ENCODE data around the gene EMID1. TPM values are rescaled to one million over a fixed set of nuclear protein-coding genes. Genes with fewer than 3 reads are reported as not detected.

The EMID1 gene
- polyA plus RNA-seq, 1 of the 3 experiments (the other 2 are of a cell fraction), result 1.1 TPM

DNA sequence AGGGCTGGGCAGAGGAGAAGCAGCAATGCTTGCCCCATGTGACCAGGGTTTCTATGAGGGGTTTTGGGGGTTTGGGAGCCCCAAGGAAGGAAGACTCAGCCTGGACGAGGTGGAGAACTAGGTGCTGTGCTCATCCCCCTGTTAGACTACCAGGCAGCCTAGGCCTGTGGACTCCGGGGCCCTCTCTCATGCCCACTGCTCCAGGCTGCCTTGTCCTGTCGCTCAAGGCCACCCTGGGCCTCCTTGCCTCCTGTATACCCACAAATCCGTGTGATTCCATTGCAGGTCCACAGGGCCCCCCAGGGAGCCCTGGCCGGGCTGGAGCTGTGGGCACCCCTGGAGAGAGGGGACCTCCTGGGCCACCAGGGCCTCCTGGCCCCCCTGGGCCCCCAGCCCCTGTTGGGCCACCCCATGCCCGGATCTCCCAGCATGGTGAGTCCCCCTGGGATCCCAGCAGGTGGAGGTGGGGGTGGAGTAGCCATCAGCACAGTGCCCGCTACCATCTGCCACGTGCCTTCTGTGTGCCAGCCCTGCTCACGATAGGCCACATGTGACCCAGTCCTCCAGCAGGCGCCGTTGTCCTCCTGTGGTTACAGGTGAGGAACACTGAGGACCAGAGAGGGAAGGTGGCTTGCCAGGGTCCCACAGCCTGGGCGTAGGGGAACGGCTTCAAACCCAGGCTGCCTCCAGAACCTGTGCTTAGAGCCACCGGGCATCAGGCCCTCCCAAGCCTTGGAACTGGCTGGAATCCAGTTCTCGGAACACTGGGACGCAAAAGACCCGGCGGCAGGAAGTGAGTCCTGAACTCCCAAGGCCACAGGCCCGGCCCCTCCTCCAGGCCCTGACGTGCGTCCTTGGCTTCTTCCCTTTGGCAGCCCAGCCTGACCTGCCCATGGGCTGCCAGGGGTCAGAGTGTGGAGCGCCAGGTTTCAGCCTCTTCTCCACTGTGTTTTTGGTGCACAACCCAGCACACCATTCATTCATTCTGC is 26.6 kb downstream of the EMID1 start:
- Histone ChIP-seq H3K36me3 (replicated peaks in 1 of 2; ENCODE audit: control insufficient read depth in 1 of 2, insufficient read depth in 2 of 2, low read length in 1 of 2) (no peaks in the 10 kb centered on the region), H3K4me2 (no peak overlapping the region), H3K4me3 (ENCODE audit: low read depth in 2 of 2, low read length in 1 of 2) (no peak overlapping the region), H2AFZ (ENCODE audit: low read depth) (no peak overlapping the region), H3K9me2 (no peaks in the 10 kb centered on the region), H3K4me1 (ENCODE audit: control insufficient read depth in 1 of 2, insufficient read depth in 2 of 2, low read depth in 1 of 2, low read length in 1 of 2) (no peaks in the 10 kb centered on the region), H3F3A (replicated peaks; ENCODE audit: insufficient read depth) (no peaks in the 10 kb centered on the region), H3K9me3 (no peaks in the 10 kb centered on the region), H4K20me1 (ENCODE audit: insufficient read depth) (no peaks in the 10 kb centered on the region), H3K9ac (no peak overlapping the region), H3K79me2 (ENCODE audit: insufficient read depth) (no peaks in the 10 kb centered on the region), H3K27me3 (ENCODE audit: insufficient read depth) (no peaks in the 10 kb centered on the region), H3K27ac (ENCODE audit: low read depth in 2 of 2, low read length in 1 of 2) (no peak overlapping the region)
- 63% methylated on average over 6 of the region's 22 CpGs for WGBS (ENCODE audit: low lambda C conversion rate)
- ChIA-PET POLR2A (no interaction called here), CTCF (interaction anchor here (1.0 to 6.8 kb wide), 3 partner anchors 13 to 78 kb away, joined by 3 to 42 read pairs (median 3); no protein-coding TSS in a partner anchor)
- TF ChIP-seq, protein P1, sequence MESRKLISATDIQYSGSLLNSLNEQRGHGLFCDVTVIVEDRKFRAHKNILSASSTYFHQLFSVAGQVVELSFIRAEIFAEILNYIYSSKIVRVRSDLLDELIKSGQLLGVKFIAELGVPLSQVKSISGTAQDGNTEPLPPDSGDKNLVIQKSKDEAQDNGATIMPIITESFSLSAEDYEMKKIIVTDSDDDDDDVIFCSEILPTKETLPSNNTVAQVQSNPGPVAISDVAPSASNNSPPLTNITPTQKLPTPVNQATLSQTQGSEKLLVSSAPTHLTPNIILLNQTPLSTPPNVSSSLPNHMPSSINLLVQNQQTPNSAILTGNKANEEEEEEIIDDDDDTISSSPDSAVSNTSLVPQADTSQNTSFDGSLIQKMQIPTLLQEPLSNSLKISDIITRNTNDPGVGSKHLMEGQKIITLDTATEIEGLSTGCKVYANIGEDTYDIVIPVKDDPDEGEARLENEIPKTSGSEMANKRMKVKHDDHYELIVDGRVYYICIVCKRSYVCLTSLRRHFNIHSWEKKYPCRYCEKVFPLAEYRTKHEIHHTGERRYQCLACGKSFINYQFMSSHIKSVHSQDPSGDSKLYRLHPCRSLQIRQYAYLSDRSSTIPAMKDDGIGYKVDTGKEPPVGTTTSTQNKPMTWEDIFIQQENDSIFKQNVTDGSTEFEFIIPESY (IDR thresholded peaks at IDR 0.05; ENCODE audit: borderline replicate concordance, low read depth), result no peak
- TF ChIP-seq ELF1 (IDR thresholded peaks at IDR 0.05), result no peak
- peak; percentile 20 for DNase-seq

DNA sequence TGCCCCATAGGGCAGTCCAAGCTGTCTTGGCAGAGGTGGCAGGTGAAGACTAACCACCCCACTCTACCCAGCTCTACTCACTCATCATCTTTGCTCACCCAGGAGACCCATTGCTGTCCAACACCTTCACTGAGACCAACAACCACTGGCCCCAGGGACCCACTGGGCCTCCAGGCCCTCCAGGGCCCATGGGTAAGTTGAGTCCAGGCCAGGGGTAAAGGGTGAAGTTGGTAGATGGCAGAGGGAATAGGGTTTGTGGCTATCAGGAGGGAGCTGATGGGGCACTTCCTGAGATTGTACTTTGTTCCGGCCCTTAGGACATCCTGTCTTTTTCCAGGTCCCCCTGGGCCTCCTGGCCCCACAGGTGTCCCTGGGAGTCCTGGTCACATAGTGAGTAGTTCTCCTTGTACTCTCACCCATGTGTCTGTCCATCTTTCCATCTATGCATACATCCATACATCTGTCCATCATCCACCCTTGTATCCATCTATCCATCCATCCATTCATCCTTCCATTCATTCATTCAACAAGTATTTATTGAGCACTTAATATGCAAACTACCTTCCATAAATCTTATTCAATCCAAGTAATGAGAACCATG is 27.7 kb downstream of the EMID1 start:
- Histone ChIP-seq H3K9me2 (no peaks in the 10 kb centered on the region), H3K9ac (no peak overlapping the region), H3F3A (replicated peaks; ENCODE audit: insufficient read depth) (no peaks in the 10 kb centered on the region), H3K4me1 (ENCODE audit: control insufficient read depth in 1 of 2, insufficient read depth in 2 of 2, low read depth in 1 of 2, low read length in 1 of 2) (no peaks in the 10 kb centered on the region), H4K20me1 (ENCODE audit: insufficient read depth) (no peaks in the 10 kb centered on the region), H3K27ac (ENCODE audit: low read depth in 2 of 2, low read length in 1 of 2) (no peak overlapping the region), H3K36me3 (replicated peaks in 1 of 2; ENCODE audit: control insufficient read depth in 1 of 2, insufficient read depth in 2 of 2, low read length in 1 of 2) (no peaks in the 10 kb centered on the region), H3K4me3 (ENCODE audit: low read depth in 2 of 2, low read length in 1 of 2) (no peak overlapping the region), H3K27me3 (ENCODE audit: insufficient read depth) (no peaks in the 10 kb centered on the region), H3K9me3 (no peaks in the 10 kb centered on the region), H3K79me2 (ENCODE audit: insufficient read depth) (no peaks in the 10 kb centered on the region), H3K4me2 (no peak overlapping the region), H2AFZ (ENCODE audit: low read depth) (no peak overlapping the region)
- WGBS (ENCODE audit: low lambda C conversion rate), result 88% methylated on average over 1 of the region's 1 CpG
- DNase-seq, result no peak
- CTCF ChIA-PET, result interaction anchor here (1.0 to 6.8 kb wide), 4 partner anchors 10 to 79 kb away, joined by 3 to 42 read pairs (median 4); no protein-coding TSS in a partner anchor
- POLR2A ChIA-PET, result interaction anchor here (0.6 kb wide), 1 partner anchor 553 kb away, joined by 3 read pairs; no protein-coding TSS in a partner anchor
- no peak for TF ChIP-seq EZH2phosphoT487 (IDR thresholded peaks at IDR 0.05; ENCODE audit: borderline replicate concordance, low read depth)
- TF ChIP-seq ELF1 (IDR thresholded peaks at IDR 0.05), result no peak
- TF ChIP-seq, protein P2, sequence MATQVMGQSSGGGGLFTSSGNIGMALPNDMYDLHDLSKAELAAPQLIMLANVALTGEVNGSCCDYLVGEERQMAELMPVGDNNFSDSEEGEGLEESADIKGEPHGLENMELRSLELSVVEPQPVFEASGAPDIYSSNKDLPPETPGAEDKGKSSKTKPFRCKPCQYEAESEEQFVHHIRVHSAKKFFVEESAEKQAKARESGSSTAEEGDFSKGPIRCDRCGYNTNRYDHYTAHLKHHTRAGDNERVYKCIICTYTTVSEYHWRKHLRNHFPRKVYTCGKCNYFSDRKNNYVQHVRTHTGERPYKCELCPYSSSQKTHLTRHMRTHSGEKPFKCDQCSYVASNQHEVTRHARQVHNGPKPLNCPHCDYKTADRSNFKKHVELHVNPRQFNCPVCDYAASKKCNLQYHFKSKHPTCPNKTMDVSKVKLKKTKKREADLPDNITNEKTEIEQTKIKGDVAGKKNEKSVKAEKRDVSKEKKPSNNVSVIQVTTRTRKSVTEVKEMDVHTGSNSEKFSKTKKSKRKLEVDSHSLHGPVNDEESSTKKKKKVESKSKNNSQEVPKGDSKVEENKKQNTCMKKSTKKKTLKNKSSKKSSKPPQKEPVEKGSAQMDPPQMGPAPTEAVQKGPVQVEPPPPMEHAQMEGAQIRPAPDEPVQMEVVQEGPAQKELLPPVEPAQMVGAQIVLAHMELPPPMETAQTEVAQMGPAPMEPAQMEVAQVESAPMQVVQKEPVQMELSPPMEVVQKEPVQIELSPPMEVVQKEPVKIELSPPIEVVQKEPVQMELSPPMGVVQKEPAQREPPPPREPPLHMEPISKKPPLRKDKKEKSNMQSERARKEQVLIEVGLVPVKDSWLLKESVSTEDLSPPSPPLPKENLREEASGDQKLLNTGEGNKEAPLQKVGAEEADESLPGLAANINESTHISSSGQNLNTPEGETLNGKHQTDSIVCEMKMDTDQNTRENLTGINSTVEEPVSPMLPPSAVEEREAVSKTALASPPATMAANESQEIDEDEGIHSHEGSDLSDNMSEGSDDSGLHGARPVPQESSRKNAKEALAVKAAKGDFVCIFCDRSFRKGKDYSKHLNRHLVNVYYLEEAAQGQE (IDR thresholded peaks at IDR 0.05; ENCODE audit: low read depth, low read length), result no peak
- no peak for TF ChIP-seq GATA2 (CRISPR knock-in tag; IDR thresholded peaks at IDR 0.05)
- TF ChIP-seq TCF12 (IDR thresholded peaks at IDR 0.05), result no peak
- TF ChIP-seq, protein P3, sequence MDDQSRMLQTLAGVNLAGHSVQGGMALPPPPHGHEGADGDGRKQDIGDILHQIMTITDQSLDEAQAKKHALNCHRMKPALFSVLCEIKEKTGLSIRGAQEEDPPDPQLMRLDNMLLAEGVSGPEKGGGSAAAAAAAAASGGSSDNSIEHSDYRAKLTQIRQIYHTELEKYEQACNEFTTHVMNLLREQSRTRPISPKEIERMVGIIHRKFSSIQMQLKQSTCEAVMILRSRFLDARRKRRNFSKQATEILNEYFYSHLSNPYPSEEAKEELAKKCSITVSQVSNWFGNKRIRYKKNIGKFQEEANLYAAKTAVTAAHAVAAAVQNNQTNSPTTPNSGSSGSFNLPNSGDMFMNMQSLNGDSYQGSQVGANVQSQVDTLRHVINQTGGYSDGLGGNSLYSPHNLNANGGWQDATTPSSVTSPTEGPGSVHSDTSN (IDR thresholded peaks at IDR 0.05), result no peak
- TF ChIP-seq, protein P4, sequence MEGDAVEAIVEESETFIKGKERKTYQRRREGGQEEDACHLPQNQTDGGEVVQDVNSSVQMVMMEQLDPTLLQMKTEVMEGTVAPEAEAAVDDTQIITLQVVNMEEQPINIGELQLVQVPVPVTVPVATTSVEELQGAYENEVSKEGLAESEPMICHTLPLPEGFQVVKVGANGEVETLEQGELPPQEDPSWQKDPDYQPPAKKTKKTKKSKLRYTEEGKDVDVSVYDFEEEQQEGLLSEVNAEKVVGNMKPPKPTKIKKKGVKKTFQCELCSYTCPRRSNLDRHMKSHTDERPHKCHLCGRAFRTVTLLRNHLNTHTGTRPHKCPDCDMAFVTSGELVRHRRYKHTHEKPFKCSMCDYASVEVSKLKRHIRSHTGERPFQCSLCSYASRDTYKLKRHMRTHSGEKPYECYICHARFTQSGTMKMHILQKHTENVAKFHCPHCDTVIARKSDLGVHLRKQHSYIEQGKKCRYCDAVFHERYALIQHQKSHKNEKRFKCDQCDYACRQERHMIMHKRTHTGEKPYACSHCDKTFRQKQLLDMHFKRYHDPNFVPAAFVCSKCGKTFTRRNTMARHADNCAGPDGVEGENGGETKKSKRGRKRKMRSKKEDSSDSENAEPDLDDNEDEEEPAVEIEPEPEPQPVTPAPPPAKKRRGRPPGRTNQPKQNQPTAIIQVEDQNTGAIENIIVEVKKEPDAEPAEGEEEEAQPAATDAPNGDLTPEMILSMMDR (IDR thresholded peaks at IDR 0.05), result no peak
- TF ChIP-seq, protein P5, sequence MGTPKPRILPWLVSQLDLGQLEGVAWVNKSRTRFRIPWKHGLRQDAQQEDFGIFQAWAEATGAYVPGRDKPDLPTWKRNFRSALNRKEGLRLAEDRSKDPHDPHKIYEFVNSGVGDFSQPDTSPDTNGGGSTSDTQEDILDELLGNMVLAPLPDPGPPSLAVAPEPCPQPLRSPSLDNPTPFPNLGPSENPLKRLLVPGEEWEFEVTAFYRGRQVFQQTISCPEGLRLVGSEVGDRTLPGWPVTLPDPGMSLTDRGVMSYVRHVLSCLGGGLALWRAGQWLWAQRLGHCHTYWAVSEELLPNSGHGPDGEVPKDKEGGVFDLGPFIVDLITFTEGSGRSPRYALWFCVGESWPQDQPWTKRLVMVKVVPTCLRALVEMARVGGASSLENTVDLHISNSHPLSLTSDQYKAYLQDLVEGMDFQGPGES (IDR thresholded peaks at IDR 0.05; ENCODE audit: low read depth, low read length), result no peak
- TF ChIP-seq RXRA (IDR thresholded peaks at IDR 0.05; ENCODE audit: borderline replicate concordance, low read depth), result no peak
- TF ChIP-seq, protein P6, sequence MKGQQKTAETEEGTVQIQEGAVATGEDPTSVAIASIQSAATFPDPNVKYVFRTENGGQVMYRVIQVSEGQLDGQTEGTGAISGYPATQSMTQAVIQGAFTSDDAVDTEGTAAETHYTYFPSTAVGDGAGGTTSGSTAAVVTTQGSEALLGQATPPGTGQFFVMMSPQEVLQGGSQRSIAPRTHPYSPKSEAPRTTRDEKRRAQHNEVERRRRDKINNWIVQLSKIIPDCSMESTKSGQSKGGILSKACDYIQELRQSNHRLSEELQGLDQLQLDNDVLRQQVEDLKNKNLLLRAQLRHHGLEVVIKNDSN (IDR thresholded peaks at IDR 0.05; ENCODE audit: borderline replicate concordance, low read depth), result no peak
- TF ChIP-seq YY1 (IDR thresholded peaks at IDR 0.05; ENCODE audit: low read depth), result no peak
